HG02938 (cell line): ENCODE results near the gene CCNF.

Experiments used
- ATAC-seq: cut with Tn5 transposase; IDR thresholded peaks from one replicate; pipeline ENCODE4 v1.9.1; 2021; ENCODE audit warnings: mild to moderate bottlenecking, moderate library complexity; ENCODE audit not compliant: unreplicated experiment

CCNF gene

GRCh38 chr16:2484898-2485508, 55.8 kb downstream of the CCNF start:
- ATAC-seq = no peak

- no peak for ATAC-seq
These were observed 56.7 kb downstream of the CCNF start for GRCh38 chr16:2485811-2486507.

DNA sequence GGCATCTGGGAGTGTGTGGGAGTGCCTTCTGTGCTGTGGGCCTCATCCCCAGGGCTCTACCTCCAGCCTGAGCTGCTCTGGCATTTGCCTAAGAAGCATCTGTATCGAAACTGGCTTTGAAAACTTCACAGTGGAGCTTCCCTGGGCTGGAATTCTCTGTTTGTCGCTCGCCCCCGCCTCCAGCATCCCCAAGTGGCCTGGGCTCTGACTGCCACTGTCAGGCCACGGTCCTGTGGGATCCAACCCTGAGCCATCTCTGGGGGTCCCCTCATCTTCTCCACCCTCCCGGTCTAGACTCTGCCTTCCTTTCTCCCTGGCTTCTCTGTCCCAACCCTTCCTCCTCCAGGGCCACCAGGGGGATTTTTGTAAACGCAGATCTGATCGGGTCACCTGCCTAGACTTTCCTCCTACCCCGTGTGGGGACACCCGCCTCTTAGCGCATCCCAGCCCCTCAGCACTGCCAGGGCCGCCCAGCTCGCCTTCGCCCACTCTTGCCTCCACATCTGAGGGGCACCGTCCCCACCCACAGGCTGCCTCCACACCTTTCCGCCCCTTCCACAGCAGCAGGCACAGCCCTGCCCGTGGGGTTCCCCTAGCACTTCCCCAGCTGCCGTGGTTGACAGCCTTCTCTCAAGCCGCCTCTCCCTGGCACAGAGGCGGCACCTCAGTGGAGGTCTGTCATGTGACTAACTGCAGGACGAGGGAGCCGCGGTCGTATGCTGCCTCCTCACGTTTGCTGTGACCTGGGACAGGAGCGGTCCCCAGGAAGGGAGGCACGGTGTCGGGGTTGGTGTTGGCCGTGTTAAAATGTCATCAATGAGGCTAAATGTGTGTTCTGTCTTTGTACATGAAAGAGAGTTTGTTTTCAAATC, 57.6 kb downstream of the CCNF start:
- ATAC-seq = no peak

- ATAC-seq = no peak
These were observed 58.2 kb downstream of the CCNF start for GRCh38 chr16:2487517-2487842.

DNA sequence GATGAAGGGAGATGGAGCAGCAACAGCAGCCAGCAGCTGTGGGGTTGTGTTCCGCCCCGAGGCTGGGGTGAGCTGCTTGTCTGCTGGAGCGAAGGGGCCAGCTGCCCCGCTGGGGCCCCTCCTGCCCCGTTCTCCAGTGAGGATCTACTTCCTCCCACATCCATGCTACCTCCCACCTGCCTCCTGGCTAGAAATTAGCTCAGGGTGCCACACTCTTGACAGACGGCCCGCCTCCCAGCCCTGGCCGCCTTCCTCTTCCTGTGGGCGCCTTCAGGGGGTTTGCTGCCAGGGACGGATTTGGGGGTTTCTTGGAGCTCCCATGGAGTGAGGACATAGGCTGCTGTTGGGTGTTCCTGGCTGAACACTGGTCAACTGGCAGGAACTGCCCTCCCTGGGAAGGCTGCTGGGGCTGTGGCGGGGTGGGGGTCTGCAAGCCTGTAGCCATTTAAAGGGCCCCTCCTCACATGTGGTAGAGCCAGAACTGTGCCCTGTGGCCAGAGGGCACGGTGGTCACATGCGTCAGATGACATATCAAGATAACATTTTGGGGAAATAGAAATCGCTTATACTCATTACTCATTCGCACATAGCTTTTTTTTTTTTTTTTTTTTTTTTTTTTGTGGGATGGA, 58.8 kb downstream of the CCNF start:
- ATAC-seq = no peak

DNA sequence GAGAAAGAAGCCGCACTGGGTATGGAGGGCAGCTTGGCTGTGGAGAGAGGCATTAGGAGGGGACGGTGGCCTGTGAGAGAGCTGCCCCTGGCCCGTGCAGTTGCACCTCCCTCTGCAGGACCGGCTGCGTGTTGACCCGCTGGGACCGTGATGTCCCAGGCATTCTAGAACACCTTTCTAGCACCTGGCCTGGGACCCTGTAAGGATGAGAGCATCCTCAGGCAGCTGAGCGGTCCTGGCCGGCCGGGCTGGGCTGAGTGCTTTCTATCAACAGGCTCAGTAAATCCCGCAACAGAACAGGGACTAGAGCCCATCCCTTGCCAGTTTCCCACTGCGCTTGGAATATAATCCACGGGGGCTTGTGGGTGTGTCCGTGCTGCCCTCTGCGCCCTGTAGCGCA, 60.3 kb downstream of the CCNF start:
- ATAC-seq = no peak

- no peak for ATAC-seq
These were observed 61.2 kb downstream of the CCNF start for GRCh38 chr16:2490190-2491105.

GRCh38 chr16:2492292-2492691, 63.0 kb downstream of the CCNF start:
- ATAC-seq = no peak

DNA sequence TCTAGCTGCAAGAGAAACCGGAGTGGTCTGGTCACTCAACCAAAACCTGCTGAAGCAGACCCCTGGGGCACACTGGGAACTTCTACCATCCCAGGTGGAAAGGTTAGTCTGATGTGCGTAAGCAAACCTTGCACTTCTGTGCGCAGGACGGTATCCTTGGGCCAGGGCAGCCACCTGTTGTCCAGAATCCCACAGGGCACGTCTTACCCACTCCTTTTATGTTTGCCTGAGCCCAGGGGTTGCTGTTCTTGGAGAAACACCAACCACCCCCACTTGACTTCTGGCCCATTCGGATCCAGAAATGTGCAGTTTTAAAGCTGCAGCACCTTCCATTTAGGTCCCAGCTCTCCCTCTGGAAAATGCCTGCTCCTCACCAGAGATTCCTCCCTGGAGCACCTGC, 64.4 kb downstream of the CCNF start:
- no peak for ATAC-seq

DNA sequence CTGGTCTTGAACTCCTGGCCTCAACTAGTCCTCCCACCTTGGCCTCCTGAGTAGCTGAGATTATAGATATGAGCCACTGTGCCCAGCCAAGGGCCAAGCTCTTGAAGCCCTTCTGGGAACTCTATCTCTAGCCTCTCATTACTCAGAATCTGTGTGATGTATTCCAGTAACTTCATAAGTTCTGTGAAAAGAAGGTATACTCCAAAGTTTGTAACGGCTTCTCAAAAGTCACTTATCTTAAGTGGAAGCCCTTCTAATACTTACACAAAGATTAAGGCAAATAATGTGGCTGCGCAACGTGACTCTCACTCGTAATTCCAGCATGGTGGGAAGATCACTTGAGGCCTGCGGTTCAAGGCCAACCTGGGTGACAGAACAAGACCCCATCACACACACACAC, 65.4 kb downstream of the CCNF start:
- ATAC-seq = no peak

- no peak for ATAC-seq
These were observed 65.8 kb downstream of the CCNF start for GRCh38 chr16:2495041-2495440.

GRCh38 chr16:2496223-2497115, 67.2 kb downstream of the CCNF start:
- no peak for ATAC-seq

DNA sequence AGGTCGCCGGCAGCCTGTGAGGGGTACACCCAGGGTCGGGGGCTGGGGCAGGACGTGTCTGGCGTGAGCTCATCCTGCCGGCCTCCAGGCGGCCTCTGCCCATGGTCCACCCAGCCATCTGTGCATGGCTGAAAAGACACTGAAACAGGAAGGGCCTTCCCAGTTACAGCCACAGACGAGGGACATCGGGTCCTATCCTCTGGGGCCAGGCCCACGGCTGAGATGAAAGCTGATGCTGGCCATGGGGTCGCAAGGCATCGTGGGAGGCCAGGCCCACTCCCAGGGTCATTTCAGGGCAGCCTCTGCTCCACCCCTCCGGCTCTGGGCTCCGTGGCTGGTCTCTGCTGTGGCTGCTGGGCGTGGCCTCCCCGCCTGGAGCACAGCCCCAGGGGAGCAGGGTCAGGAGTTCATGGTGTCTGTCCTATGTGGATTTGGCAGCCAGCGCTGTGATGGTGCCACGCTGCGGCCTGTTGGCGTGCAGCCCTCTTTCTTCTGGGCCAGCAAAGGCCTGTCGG, 67.9 kb downstream of the CCNF start:
- no peak for ATAC-seq

GRCh38 chr16:2497695-2498484, 68.6 kb downstream of the CCNF start:
- ATAC-seq = no peak

- no peak for ATAC-seq
These were observed 69.4 kb downstream of the CCNF start for GRCh38 chr16:2498531-2499253.

DNA sequence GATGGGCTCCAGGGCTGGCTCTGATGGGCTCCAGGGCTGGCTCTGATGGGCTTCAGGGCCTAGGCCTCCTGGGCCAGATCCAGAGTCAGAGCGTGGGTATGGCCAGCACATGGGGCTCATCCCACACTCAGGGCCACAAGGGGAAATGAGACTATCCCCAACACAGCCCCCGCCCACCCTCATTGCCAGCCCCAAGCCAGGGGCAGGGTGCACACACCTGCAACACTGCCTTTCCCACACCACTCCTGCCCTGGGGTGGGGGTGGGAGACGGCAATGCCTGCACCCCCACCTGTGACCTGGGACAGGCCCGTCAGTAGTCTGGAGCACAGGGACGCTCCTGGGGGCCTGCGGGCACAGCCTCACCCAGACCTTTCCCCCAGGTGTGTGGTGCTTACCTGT, 70.2 kb downstream of the CCNF start:
- ATAC-seq = no peak

DNA sequence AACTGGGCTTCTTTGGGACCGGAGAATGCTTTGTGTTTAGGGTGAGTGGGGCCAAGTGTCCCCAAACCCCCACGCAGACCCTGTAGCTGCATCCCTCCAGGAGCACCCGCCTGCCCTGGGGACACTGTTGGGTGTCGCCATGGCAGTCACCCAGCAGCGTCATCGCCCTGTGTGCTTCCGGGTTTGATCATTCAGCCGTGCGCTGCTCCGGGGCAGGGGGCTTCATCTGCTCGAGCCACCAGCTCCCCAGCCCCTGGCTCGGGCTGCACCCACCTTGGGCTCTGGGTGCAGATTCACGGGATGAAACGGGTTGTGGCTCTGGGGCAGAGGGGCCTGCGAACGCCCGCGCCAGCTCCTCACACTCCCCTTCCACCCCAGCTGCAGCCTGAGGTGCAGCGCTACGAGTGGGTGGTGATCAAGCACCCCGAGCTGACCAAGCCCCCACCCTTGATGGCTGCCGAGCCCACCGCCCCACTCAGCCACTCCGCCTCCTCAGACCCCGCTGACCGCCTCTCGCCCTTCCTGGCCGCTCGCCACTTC, 70.7 kb downstream of the CCNF start:
- no peak for ATAC-seq
